K562 (cell line): ENCODE measurements around the gene KCNB1.

ENCODE experiments used
- CTCF ChIP-seq, 3 experiments: IDR thresholded peaks in 2 of 3; conservative IDR thresholded peaks in 1 of 3; 2 replicates each; pipeline ENCODE4 v1.5.1; 2011 to 2012; ENCODE audit warnings: low read length in 3 of 3, mild to moderate bottlenecking in 3 of 3, control low read depth in 2 of 3, improper control_type of control experiment in 1 of 3, inconsistent platforms in 1 of 3, low read depth in 1 of 3, mixed read lengths in 1 of 3, moderate library complexity in 1 of 3; ENCODE audit not compliant: insufficient read depth in 2 of 3
- JUNB ChIP-seq: fragments of 450-650 bp; formaldehyde crosslinking; conservative IDR thresholded peaks from 2 replicates; pipeline ENCODE4 v1.4.0; 2020; ENCODE audit warnings: mild to moderate bottlenecking
- NUFIP1 ChIP-seq: fragments of 450-650 bp; IDR thresholded peaks from 2 replicates; pipeline ENCODE4 v1.6.1; 2018; ENCODE audit not compliant: partially characterized antibody

GRCh38 chr20:49394264-49394663, 88.2 kb downstream of the KCNB1 start:
- no peak for TF ChIP-seq CTCF (IDR thresholded peaks at IDR 0.05 in 2 of 3, conservative IDR thresholded peaks at IDR 0.05 in 1 of 3; ENCODE audit: insufficient read depth in 2 of 3, low read depth in 1 of 3, low read length in 3 of 3)
- no peak for TF ChIP-seq NUFIP1
- no peak for TF ChIP-seq JUNB (CRISPR knock-in tag)
